Activated naive CD8-positive, alpha-beta T cell treated with anti-CD3 and anti-CD28 coated beads, Interleukin-2, amount 10 ng/mL, durations not matched to agents 7 days and 5 days (primary cell): Measurements from ENCODE around the gene MAP3K20. TPM values are rescaled to one million over a fixed set of nuclear protein-coding genes. Genes with fewer than 3 reads are reported as not detected.

ENCODE experiments used
- ATAC-seq: fragments of 150-1000 bp; cut with Tn5 transposase; one replicate; pipeline ENCODE4 v1.10.0; 2021; ENCODE audit warnings: low read depth, moderate library complexity
- POLR2A ChIA-PET: fragments of 350-600 bp; sonication (Branson Sonifier 250); formaldehyde crosslinking; loops from one replicate; lab custom pipeline; 2021; ENCODE audit warnings: antibody characterized with exemption; lab: Charles Lee
- DNase-seq: peaks from one replicate; pipeline ENCODE4 v3.0.0; 2021
- H3K27ac Mint-ChIP-seq: one replicate; pipeline ENCODE4 v1.8.0; 2022; ENCODE audit warnings: mild to moderate bottlenecking, mixed read lengths
- H3K27me3 Mint-ChIP-seq: one replicate; pipeline ENCODE4 v1.8.0; 2022; ENCODE audit warnings: mild to moderate bottlenecking, moderate library complexity, mixed read lengths
- H3K36me3 Mint-ChIP-seq: one replicate; pipeline ENCODE4 v1.8.0; 2021; ENCODE audit warnings: mild to moderate bottlenecking, mixed read lengths
- H3K4me1 Mint-ChIP-seq: one replicate; pipeline ENCODE4 v1.8.0; 2021; ENCODE audit warnings: mixed read lengths
- H3K4me3 Mint-ChIP-seq: one replicate; pipeline ENCODE4 v1.8.0; 2022; ENCODE audit warnings: mild to moderate bottlenecking, moderate library complexity, mixed read lengths
- H3K9me3 Mint-ChIP-seq: one replicate; pipeline ENCODE4 v1.8.0; 2021; ENCODE audit warnings: mixed read lengths
- total RNA-seq, 2 experiments: library from RNA; stranded (reverse); gene quantifications; one replicate each; pipeline ENCODE4 v1.2.3, GENCODE V29; 2021

MAP3K20 gene
- total RNA-seq, 2 experiments from 2014 or later = 11.8 to 14.9 TPM

DNA sequence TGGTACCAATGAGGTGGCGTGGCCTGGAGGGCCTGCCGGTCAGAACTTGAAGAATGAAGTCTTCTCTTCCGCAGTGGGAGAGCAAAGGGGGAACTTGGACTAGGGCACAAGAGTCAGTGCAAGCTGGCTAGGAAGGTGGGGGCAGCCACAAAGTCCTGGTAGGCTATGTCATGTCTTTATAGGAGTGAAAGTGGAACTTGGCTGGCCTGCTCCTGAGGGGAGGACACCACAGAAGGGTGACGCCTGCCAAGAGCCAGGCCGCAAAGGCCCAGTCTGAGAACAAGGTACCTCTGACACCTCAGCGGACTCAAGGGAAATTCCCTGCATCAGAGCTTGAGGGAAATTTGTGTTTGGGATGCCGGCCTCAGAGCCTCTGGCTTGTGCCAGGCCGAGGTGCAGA lies 32.2 kb upstream of the MAP3K20 start:
- H3K27ac Mint-ChIP-seq = no peak overlapping the region

GRCh38 chr2:173043897-173044519 lies 31.6 kb upstream of the MAP3K20 start:
- Mint-ChIP-seq H3K4me3 (no peak overlapping the region), H3K27ac (no peak overlapping the region), H3K4me1 (no peaks in the 10 kb centered on the region), H3K36me3 (no peaks in the 10 kb centered on the region), H3K27me3 (peaks cover 4% of the 10 kb centered on the region), H3K9me3 (no peaks in the 10 kb centered on the region)
- ATAC-seq (no peak), DNase-seq (no peak)
- POLR2A ChIA-PET = no interaction called here

More for the DNA sequence above, 32.2 kb upstream of the MAP3K20 start:
- peaks cover 4% of the 10 kb centered on the region for H3K27me3 Mint-ChIP-seq
- H3K4me1 Mint-ChIP-seq = no peaks in the 10 kb centered on the region
- POLR2A ChIA-PET = no interaction called here
- no peaks in the 10 kb centered on the region for H3K36me3 Mint-ChIP-seq
- DNase-seq (no peak), ATAC-seq (no peak)
- H3K9me3 Mint-ChIP-seq = no peaks in the 10 kb centered on the region
- H3K4me3 Mint-ChIP-seq = no peak overlapping the region

DNA sequence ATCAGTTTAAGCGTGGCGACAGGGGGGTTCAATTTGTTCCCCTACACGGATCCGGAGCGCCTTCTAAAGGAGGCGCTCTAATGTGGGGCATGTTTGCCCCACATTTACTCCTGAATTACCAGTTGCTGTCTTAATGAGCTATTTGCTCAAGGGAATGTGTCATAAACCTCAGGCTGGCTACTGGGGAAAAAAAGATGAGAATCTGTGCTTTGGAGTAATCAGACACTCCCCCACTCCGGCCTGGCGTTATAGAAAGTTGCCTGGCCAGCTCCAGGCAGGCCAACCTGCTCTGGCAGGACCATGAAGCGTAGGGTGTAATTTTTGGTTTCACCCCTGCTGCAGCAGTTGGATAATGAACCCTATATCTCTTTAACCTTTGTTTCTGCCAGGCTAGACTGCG lies 31.0 kb upstream of the MAP3K20 start:
- peaks cover 4% of the 10 kb centered on the region for H3K27me3 Mint-ChIP-seq
- no peaks in the 10 kb centered on the region for H3K36me3 Mint-ChIP-seq
- POLR2A ChIA-PET = no interaction called here

GRCh38 chr2:173045181-173045580 lies 30.5 kb upstream of the MAP3K20 start:
- no peaks in the 10 kb centered on the region for H3K36me3 Mint-ChIP-seq
- peaks cover 3% of the 10 kb centered on the region for H3K27me3 Mint-ChIP-seq
- ATAC-seq (no peak), DNase-seq (no peak)
- H3K27ac Mint-ChIP-seq = no peak overlapping the region
- no peak overlapping the region for H3K4me3 Mint-ChIP-seq
- H3K4me1 Mint-ChIP-seq = peaks cover 1% of the 10 kb centered on the region
- H3K9me3 Mint-ChIP-seq = no peaks in the 10 kb centered on the region
- POLR2A ChIA-PET = no interaction called here

More for the DNA sequence above, 31.0 kb upstream of the MAP3K20 start:
- ATAC-seq (no peak), DNase-seq (no peak)
- Mint-ChIP-seq H3K9me3 (no peaks in the 10 kb centered on the region), H3K4me3 (no peak overlapping the region), H3K4me1 (peaks cover 1% of the 10 kb centered on the region), H3K27ac (no peak overlapping the region)

DNA sequence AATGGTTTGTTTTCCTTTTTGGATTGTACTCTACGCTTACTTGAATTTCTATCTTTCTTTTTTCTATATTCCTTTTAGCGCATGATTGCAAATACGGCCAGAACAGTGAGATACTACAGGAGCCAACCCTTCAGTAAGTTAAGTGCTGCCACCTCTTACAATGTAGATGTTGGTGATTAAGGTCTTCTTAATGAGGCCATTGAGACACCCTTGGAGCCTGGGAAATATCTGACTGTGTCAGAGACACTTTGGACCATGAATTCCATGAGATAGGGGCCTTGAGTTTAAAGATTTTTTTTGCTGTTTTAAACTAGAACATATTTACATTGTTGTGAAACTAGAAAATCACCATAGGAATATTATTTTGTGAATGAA lies 27.1 kb upstream of the MAP3K20 start:
- no peak for ATAC-seq
- Mint-ChIP-seq H3K27ac (no peak overlapping the region), H3K4me1 (peaks cover 1% of the 10 kb centered on the region), H3K27me3 (peaks cover 5% of the 10 kb centered on the region), H3K36me3 (no peaks in the 10 kb centered on the region), H3K4me3 (no peak overlapping the region), H3K9me3 (no peaks in the 10 kb centered on the region)
- POLR2A ChIA-PET = no interaction called here
- DNase-seq = no peak

- DNase-seq (no peak), ATAC-seq (no peak)
- no peaks in the 10 kb centered on the region for H3K9me3 Mint-ChIP-seq
- H3K4me3 Mint-ChIP-seq = no peak overlapping the region
- POLR2A ChIA-PET = no interaction called here
- no peaks in the 10 kb centered on the region for H3K36me3 Mint-ChIP-seq
- peaks cover 5% of the 10 kb centered on the region for H3K27me3 Mint-ChIP-seq
- H3K4me1 Mint-ChIP-seq = peaks cover 1% of the 10 kb centered on the region
- no peak overlapping the region for H3K27ac Mint-ChIP-seq
Observed at GRCh38 chr2:173048897-173049661, 26.6 kb upstream of the MAP3K20 start.

GRCh38 chr2:173049831-173050230 lies 25.8 kb upstream of the MAP3K20 start:
- peaks cover 5% of the 10 kb centered on the region for H3K27me3 Mint-ChIP-seq
- POLR2A ChIA-PET = no interaction called here
- no peaks in the 10 kb centered on the region for H3K9me3 Mint-ChIP-seq
- DNase-seq = no peak
- H3K4me3 Mint-ChIP-seq = no peak overlapping the region
- peaks cover 1% of the 10 kb centered on the region for H3K4me1 Mint-ChIP-seq
- ATAC-seq = no peak
- no peak overlapping the region for H3K27ac Mint-ChIP-seq
- no peaks in the 10 kb centered on the region for H3K36me3 Mint-ChIP-seq

DNA sequence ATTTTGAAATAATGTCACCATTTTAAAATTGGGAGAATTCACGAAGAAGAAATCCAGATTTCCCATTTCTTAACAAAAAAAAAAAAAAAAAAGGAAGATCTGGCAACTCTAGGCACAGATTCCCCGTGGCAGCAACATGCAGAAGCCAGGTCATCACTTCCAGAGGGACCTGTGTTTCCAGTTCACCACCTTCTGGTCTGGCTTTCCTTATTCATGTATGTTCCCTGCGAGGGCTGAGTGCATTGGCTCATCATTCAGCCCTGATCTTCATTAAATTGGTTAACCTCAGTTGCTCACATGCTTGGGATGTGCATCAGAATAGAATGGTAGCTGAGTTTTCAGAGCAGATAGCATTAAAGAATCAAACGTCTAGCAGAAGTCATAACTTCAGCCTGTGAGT lies 25.0 kb upstream of the MAP3K20 start:
- ATAC-seq (no peak), DNase-seq (no peak)
- Mint-ChIP-seq H3K36me3 (no peaks in the 10 kb centered on the region), H3K9me3 (no peaks in the 10 kb centered on the region), H3K27ac (no peak overlapping the region), H3K4me1 (peaks cover 1% of the 10 kb centered on the region), H3K27me3 (peaks cover 9% of the 10 kb centered on the region), H3K4me3 (no peak overlapping the region)
- POLR2A ChIA-PET = no interaction called here

DNA sequence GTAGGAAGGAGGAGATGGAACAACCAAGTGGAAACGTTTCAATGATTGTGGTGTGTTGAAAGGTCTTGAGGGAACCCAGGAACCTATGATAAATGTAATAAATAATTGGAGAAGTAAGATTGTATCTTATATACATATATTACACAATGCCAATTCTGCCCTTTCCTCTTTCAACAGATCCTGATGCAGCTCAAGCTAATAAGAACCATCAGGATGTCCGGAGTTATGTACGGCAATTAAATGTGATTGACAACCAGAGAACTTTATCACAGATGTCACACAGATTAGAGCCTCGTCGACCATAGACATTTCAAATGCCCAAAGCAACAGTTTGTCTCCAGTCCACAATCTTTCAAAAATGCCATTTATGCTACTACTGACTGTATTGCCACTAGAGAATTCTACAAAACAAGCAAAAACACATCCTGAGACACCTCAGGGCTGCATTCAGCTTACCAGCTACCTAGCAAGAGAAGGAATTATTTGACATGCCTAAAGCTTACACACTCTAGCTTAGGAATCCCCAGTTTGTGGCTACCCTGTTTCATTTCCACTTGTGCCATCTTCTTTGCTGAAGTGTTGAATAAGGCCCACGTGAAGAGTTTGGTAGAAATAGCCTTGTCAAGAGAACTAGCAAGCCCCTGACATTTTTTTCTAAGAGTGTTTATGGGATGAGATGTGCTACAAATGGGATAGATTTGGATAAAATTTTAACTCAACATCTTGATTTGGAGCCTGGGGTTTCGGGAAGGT lies 24.0 kb upstream of the MAP3K20 start:
- H3K9me3 Mint-ChIP-seq = no peaks in the 10 kb centered on the region
- POLR2A ChIA-PET = no interaction called here
- DNase-seq = no peak
- no peaks in the 10 kb centered on the region for H3K36me3 Mint-ChIP-seq
- peaks cover 1% of the 10 kb centered on the region for H3K4me1 Mint-ChIP-seq
- no peak overlapping the region for H3K27ac Mint-ChIP-seq
- no peak for ATAC-seq
- peaks cover 11% of the 10 kb centered on the region for H3K27me3 Mint-ChIP-seq
- no peak overlapping the region for H3K4me3 Mint-ChIP-seq

DNA sequence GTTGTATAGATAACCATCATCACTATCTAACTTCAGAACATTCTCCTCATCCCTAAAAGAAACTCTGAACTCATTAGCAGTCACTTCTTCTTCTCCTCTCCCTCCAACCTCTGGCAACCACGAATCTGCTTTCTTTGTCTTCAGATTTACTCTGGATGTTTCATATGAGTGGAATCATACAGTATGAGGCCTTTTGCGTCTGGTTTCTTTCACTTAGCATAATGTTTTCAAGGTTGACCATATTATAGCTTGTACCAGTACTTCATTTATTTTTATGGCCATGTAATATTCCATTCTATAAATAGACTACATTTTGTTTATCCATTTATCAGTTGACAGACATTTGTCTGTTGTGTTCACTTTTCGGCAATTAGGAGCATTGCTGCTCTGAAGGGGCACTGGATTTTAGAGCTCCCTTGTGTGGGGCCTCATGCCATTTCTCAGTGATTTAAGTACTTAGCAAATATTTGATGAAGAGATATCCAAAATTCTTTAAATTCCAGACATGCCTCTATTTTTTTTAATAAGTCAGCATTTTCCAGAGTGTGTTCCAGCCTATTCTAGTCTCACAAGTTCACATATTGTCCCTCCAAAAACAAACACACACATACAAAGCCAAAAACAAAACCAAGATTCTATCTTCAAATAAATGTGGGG lies 22.5 kb upstream of the MAP3K20 start:
- Mint-ChIP-seq H3K36me3 (no peaks in the 10 kb centered on the region), H3K9me3 (no peaks in the 10 kb centered on the region), H3K27me3 (peaks cover 15% of the 10 kb centered on the region), H3K4me1 (peaks cover 1% of the 10 kb centered on the region), H3K4me3 (no peak overlapping the region), H3K27ac (no peak overlapping the region)
- ATAC-seq = no peak
- POLR2A ChIA-PET = no interaction called here
- DNase-seq = no peak

GRCh38 chr2:173054466-173054865 lies 21.2 kb upstream of the MAP3K20 start:
- Mint-ChIP-seq H3K4me3 (no peak overlapping the region), H3K9me3 (no peaks in the 10 kb centered on the region), H3K27ac (no peak overlapping the region), H3K36me3 (no peaks in the 10 kb centered on the region), H3K4me1 (no peaks in the 10 kb centered on the region), H3K27me3 (peaks cover 26% of the 10 kb centered on the region)
- no peak for ATAC-seq
- DNase-seq = no peak
- POLR2A ChIA-PET = no interaction called here

- no peaks in the 10 kb centered on the region for H3K4me1 Mint-ChIP-seq
- no peaks in the 10 kb centered on the region for H3K9me3 Mint-ChIP-seq
- no peaks in the 10 kb centered on the region for H3K36me3 Mint-ChIP-seq
- POLR2A ChIA-PET = no interaction called here
- no peak overlapping the region for H3K4me3 Mint-ChIP-seq
- H3K27me3 Mint-ChIP-seq = peaks cover 40% of the 10 kb centered on the region
- no peak for ATAC-seq
- no peak overlapping the region for H3K27ac Mint-ChIP-seq
- no peak for DNase-seq
Observed at GRCh38 chr2:173056705-173057364, 18.8 kb upstream of the MAP3K20 start.

DNA sequence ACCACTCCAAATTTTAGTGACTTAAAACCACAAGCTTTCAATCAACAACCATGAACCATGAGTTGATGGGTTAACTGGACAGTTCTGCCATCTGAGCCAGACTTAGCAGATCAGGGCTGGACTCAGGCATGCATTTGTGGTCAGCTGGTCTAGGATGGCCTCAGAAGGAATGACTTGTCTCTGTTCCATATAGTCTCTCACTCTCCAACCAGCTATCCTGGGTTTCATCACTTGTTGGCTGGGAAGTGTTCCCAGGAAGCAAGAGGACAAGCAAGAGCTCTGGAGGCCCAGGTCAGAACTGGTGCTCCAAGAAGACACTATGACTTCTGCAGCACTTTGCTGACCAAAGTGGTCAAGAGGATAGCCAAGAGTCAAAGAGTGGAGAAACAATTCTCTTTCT lies 17.5 kb upstream of the MAP3K20 start:
- H3K9me3 Mint-ChIP-seq = no peaks in the 10 kb centered on the region
- H3K4me1 Mint-ChIP-seq = no peaks in the 10 kb centered on the region
- H3K36me3 Mint-ChIP-seq = no peaks in the 10 kb centered on the region
- POLR2A ChIA-PET = no interaction called here
- no peak for DNase-seq
- H3K27ac Mint-ChIP-seq = no peak overlapping the region
- H3K27me3 Mint-ChIP-seq = peaks cover 40% of the 10 kb centered on the region
- H3K4me3 Mint-ChIP-seq = no peak overlapping the region
- ATAC-seq = no peak
